GM18873 (cell line): ENCODE results near the gene SPNS2.

Experiments used
- ATAC-seq: cut with Tn5 transposase; IDR thresholded peaks from one replicate; pipeline ENCODE4 v1.9.1; 2021; ENCODE audit warnings: mild to moderate bottlenecking, moderate library complexity, moderate number of reproducible peaks; ENCODE audit not compliant: unreplicated experiment, low FRiP score

Gene SPNS2

GRCh38 chr17:4548721-4549531 is 50.2 kb downstream of the SPNS2 start:
- no peak for ATAC-seq

- no peak for ATAC-seq
Observed at GRCh38 chr17:4549781-4550533, 51.3 kb downstream of the SPNS2 start.

GRCh38 chr17:4550534-4551039 is 51.9 kb downstream of the SPNS2 start:
- no peak for ATAC-seq

GRCh38 chr17:4551141-4551540 is 52.5 kb downstream of the SPNS2 start:
- no peak for ATAC-seq

- ATAC-seq, result no peak
Observed at GRCh38 chr17:4551796-4552525, 53.3 kb downstream of the SPNS2 start.

GRCh38 chr17:4553669-4554068 is 55.0 kb downstream of the SPNS2 start:
- no peak for ATAC-seq

- ATAC-seq, result no peak
Observed at GRCh38 chr17:4554441-4554996, 55.8 kb downstream of the SPNS2 start.

GRCh38 chr17:4554997-4555799 is 56.5 kb downstream of the SPNS2 start, which contains the start of gene MYBBP1A:
MYBBP1A (minus strand) TSS chr17:4555384; CDS start chr17:4555324, 60 bp downstream.
- ATAC-seq, result peak; percentile 67

GRCh38 chr17:4555873-4556759 is 57.4 kb downstream of the SPNS2 start:
- no peak for ATAC-seq

- ATAC-seq, result no peak
Observed at GRCh38 chr17:4556996-4557395, 58.3 kb downstream of the SPNS2 start.

GRCh38 chr17:4557626-4558346 is 59.1 kb downstream of the SPNS2 start:
- ATAC-seq, result no peak

GRCh38 chr17:4558347-4558971 is 59.8 kb downstream of the SPNS2 start:
- ATAC-seq, result no peak

GRCh38 chr17:4559139-4559791 is 60.6 kb downstream of the SPNS2 start:
- ATAC-seq, result no peak

GRCh38 chr17:4559966-4560365 is 61.3 kb downstream of the SPNS2 start:
- no peak for ATAC-seq

GRCh38 chr17:4560421-4560820 is 61.7 kb downstream of the SPNS2 start, which contains the start of gene GGT6:
GGT6 (minus strand) TSS chr17:4560577; CDS start chr17:4560521, 56 bp downstream.
- ATAC-seq, result no peak

- ATAC-seq, result no peak
Observed at GRCh38 chr17:4560837-4561256, 62.2 kb downstream of the SPNS2 start.
